ENCODE measurements around the gene ITFG2. TPM values are rescaled to one million over a fixed set of nuclear protein-coding genes. Genes with fewer than 3 reads are reported as not detected.

The ITFG2 gene
- total RNA-seq, 1 experiment from 2014 or later = 41.3 TPM

GRCh38 chr12:2854669-2855453 is 42.4 kb downstream of the ITFG2 start:
- BruUV-seq (replicated peaks) = no TSS peak
- intact Hi-C loops (cut with micrococcal nuclease; ENCODE audit: unreplicated experiment) = no loop called here
- H3K27me3 ChIP-seq (ENCODE audit: insufficient read depth, low read depth) = no peaks in the 10 kb centered on the region
- H4K20me1 ChIP-seq (ENCODE audit: insufficient read depth) = no peaks in the 10 kb centered on the region
- H3K4me3 ChIP-seq = no peak overlapping the region
- H3K27ac ChIP-seq = no peak overlapping the region
- H3K9me3 ChIP-seq (ENCODE audit: insufficient read depth, low read depth) = no peaks in the 10 kb centered on the region
- DNase-seq = no peak
- POLR2A ChIA-PET (ENCODE audit: unreplicated experiment) = no interaction called here
- CTCF ChIA-PET = interaction anchor here (1.0 to 1.5 kb wide), 3 partner anchors 12 to 187 kb away, joined by 3 to 4 read pairs (median 4); no protein-coding TSS in a partner anchor
- 0 out of 2 replicates have a peak, but pooled peaks cover 3% of the 10 kb centered on the region for H3K36me3 ChIP-seq (ENCODE audit: low read depth)
- no peaks in the 10 kb centered on the region for H3K4me1 ChIP-seq (replicated peaks; ENCODE audit: insufficient read depth)
- H3F3A ChIP-seq (ENCODE audit: insufficient read depth, low read depth) = peaks cover 2% of the 10 kb centered on the region; the same call in 1 of the 2 replicates
- H2AFZ ChIP-seq = no peak overlapping the region
- H3K79me2 ChIP-seq (ENCODE audit: low read depth) = no peaks in the 10 kb centered on the region
- no peak overlapping the region for H3K4me2 ChIP-seq
- no peaks in the 10 kb centered on the region for H3K9me2 ChIP-seq (ENCODE audit: insufficient read depth)
- no peak for TF ChIP-seq EZH2 (IDR thresholded peaks at IDR 0.05; ENCODE audit: low read depth)
- TF ChIP-seq CTCF (conservative IDR thresholded peaks at IDR 0.05) = no peak

GRCh38 chr12:2855546-2855945 is 43.1 kb downstream of the ITFG2 start:
- TF ChIP-seq EZH2 (IDR thresholded peaks at IDR 0.05; ENCODE audit: low read depth) (no peak), CTCF (conservative IDR thresholded peaks at IDR 0.05) (no peak)
- POLR2A ChIA-PET (ENCODE audit: unreplicated experiment) = no interaction called here

GRCh38 chr12:2856051-2856450 is 43.6 kb downstream of the ITFG2 start:
- POLR2A ChIA-PET (ENCODE audit: unreplicated experiment) = no interaction called here

More at GRCh38 chr12:2855546-2855945, 43.1 kb downstream of the ITFG2 start:
- no peak overlapping the region for H3K4me2 ChIP-seq
- H3K9me3 ChIP-seq (ENCODE audit: insufficient read depth, low read depth) = no peaks in the 10 kb centered on the region
- no peaks in the 10 kb centered on the region for H4K20me1 ChIP-seq (ENCODE audit: insufficient read depth)
- H2AFZ ChIP-seq = no peak overlapping the region
- no peak overlapping the region for H3K4me3 ChIP-seq
- intact Hi-C loops (cut with micrococcal nuclease; ENCODE audit: unreplicated experiment) = no loop called here
- no peaks in the 10 kb centered on the region for H3K9me2 ChIP-seq (ENCODE audit: insufficient read depth)
- no peaks in the 10 kb centered on the region for H3K79me2 ChIP-seq (ENCODE audit: low read depth)
- H3K36me3 ChIP-seq (ENCODE audit: low read depth) = 0 out of 2 replicates have a peak, but pooled peaks cover 3% of the 10 kb centered on the region
- CTCF ChIA-PET = no interaction called here
- H3F3A ChIP-seq (ENCODE audit: insufficient read depth, low read depth) = peaks cover 6% of the 10 kb centered on the region
- no peak for DNase-seq
- no peaks in the 10 kb centered on the region for H3K4me1 ChIP-seq (replicated peaks; ENCODE audit: insufficient read depth)
- no peak overlapping the region for H3K27ac ChIP-seq
- H3K27me3 ChIP-seq (ENCODE audit: insufficient read depth, low read depth) = no peaks in the 10 kb centered on the region
- BruUV-seq (replicated peaks) = no TSS peak

More at GRCh38 chr12:2856051-2856450, 43.6 kb downstream of the ITFG2 start:
- H3K4me3 ChIP-seq = no peak overlapping the region
- no peaks in the 10 kb centered on the region for H4K20me1 ChIP-seq (ENCODE audit: insufficient read depth)
- 0 out of 2 replicates have a peak, but pooled peaks cover 3% of the 10 kb centered on the region for H3K36me3 ChIP-seq (ENCODE audit: low read depth)
- H3K4me1 ChIP-seq (replicated peaks; ENCODE audit: insufficient read depth) = no peaks in the 10 kb centered on the region
- no peak overlapping the region for H3K4me2 ChIP-seq
- no peak for TF ChIP-seq EZH2 (IDR thresholded peaks at IDR 0.05; ENCODE audit: low read depth)
- DNase-seq = no peak
- CTCF ChIA-PET = no interaction called here
- no TSS peak for BruUV-seq (replicated peaks)
- no peak overlapping the region for H3K27ac ChIP-seq
- no peaks in the 10 kb centered on the region for H3K9me2 ChIP-seq (ENCODE audit: insufficient read depth)
- H3K79me2 ChIP-seq (ENCODE audit: low read depth) = no peaks in the 10 kb centered on the region
- no peaks in the 10 kb centered on the region for H3K27me3 ChIP-seq (ENCODE audit: insufficient read depth, low read depth)
- no peak overlapping the region for H2AFZ ChIP-seq
- H3F3A ChIP-seq (ENCODE audit: insufficient read depth, low read depth) = peaks cover 6% of the 10 kb centered on the region
- no peaks in the 10 kb centered on the region for H3K9me3 ChIP-seq (ENCODE audit: insufficient read depth, low read depth)
- intact Hi-C loops (cut with micrococcal nuclease; ENCODE audit: unreplicated experiment) = no loop called here
